ENCODE data around the gene CIT.
A peak's percentile ranks its signal among the peaks of the same experiment; 100 is the strongest.
"Not testable (repeated sequence)": the region's sequence is repeated elsewhere in the genome, so short reads cannot be mapped to it uniquely, and the experiment has no call there.

Gene CIT

GRCh38 chr12:119876761-119877638 is at the start of gene CIT:
Gene CIT, minus strand, starts transcription at chr12:119877320. Its CDS starts 1,152 bp downstream, at chr12:119876168.
- in situ Hi-C loops (cut with MboI; ENCODE audit: low pct_unique_long_range_greater_than_20kb, low sequenced_read_pairs) = no loop called here
- peak; percentile 97 for DNase-seq

GRCh38 chr12:119925269-119925668 is 48.1 kb upstream of the CIT start:
- in situ Hi-C loops (cut with MboI; ENCODE audit: low pct_unique_long_range_greater_than_20kb, low sequenced_read_pairs) = no loop called here
- no peak for DNase-seq

GRCh38 chr12:119920064-119920463 is 42.9 kb upstream of the CIT start:
- DNase-seq = no peak
- in situ Hi-C loops (cut with MboI; ENCODE audit: low pct_unique_long_range_greater_than_20kb, low sequenced_read_pairs) = no loop called here

- DNase-seq = no peak
- in situ Hi-C loops (cut with MboI; ENCODE audit: low pct_unique_long_range_greater_than_20kb, low sequenced_read_pairs) = no loop called here
Measured at GRCh38 chr12:119915894-119916510, 38.9 kb upstream of the CIT start.

GRCh38 chr12:119914666-119915065 is 37.5 kb upstream of the CIT start:
- DNase-seq = no peak
- in situ Hi-C loops (cut with MboI; ENCODE audit: low pct_unique_long_range_greater_than_20kb, low sequenced_read_pairs) = no loop called here

- no peak for DNase-seq
- in situ Hi-C loops (cut with MboI; ENCODE audit: low pct_unique_long_range_greater_than_20kb, low sequenced_read_pairs) = no loop called here
Measured at GRCh38 chr12:119913536-119914330, 36.6 kb upstream of the CIT start.

- in situ Hi-C loops (cut with MboI; ENCODE audit: low pct_unique_long_range_greater_than_20kb, low sequenced_read_pairs) = no loop called here
- no peak for DNase-seq
Measured at GRCh38 chr12:119911182-119911581, 34.1 kb upstream of the CIT start.

- no peak for DNase-seq
- in situ Hi-C loops (cut with MboI; ENCODE audit: low pct_unique_long_range_greater_than_20kb, low sequenced_read_pairs) = no loop called here
Measured at GRCh38 chr12:119910586-119910985, 33.5 kb upstream of the CIT start.

- in situ Hi-C loops (cut with MboI; ENCODE audit: low pct_unique_long_range_greater_than_20kb, low sequenced_read_pairs) = no loop called here
Measured at GRCh38 chr12:119902084-119902509, 25.0 kb upstream of the CIT start.

GRCh38 chr12:119901670-119902069 is 24.6 kb upstream of the CIT start:
- no peak for DNase-seq
- in situ Hi-C loops (cut with MboI; ENCODE audit: low pct_unique_long_range_greater_than_20kb, low sequenced_read_pairs) = no loop called here

More at GRCh38 chr12:119902084-119902509, 25.0 kb upstream of the CIT start:
- peak; percentile 88 for DNase-seq

- in situ Hi-C loops (cut with MboI; ENCODE audit: low pct_unique_long_range_greater_than_20kb, low sequenced_read_pairs) = no loop called here
- no peak for DNase-seq
Measured at GRCh38 chr12:119894916-119895315, 17.8 kb upstream of the CIT start.

- DNase-seq; in situ Hi-C loops (cut with MboI; ENCODE audit: low pct_unique_long_range_greater_than_20kb, low sequenced_read_pairs): not testable (repeated sequence)
Measured at GRCh38 chr12:119892611-119893010, 15.5 kb upstream of the CIT start.

- in situ Hi-C loops (cut with MboI; ENCODE audit: low pct_unique_long_range_greater_than_20kb, low sequenced_read_pairs) = no loop called here
- no peak for DNase-seq
Measured at GRCh38 chr12:119885549-119885948, 8.4 kb upstream of the CIT start.

GRCh38 chr12:119883791-119884190 is 6.7 kb upstream of the CIT start:
- DNase-seq; in situ Hi-C loops (cut with MboI; ENCODE audit: low pct_unique_long_range_greater_than_20kb, low sequenced_read_pairs): not testable (repeated sequence)

GRCh38 chr12:119883237-119883636 is 6.1 kb upstream of the CIT start:
- in situ Hi-C loops (cut with MboI; ENCODE audit: low pct_unique_long_range_greater_than_20kb, low sequenced_read_pairs) = no loop called here
- DNase-seq = no peak

GRCh38 chr12:119877639-119877948 is 474 bp upstream of the CIT start:
- in situ Hi-C loops (cut with MboI; ENCODE audit: low pct_unique_long_range_greater_than_20kb, low sequenced_read_pairs) = no loop called here
- DNase-seq = no peak

- DNase-seq = no peak
- in situ Hi-C loops (cut with MboI; ENCODE audit: low pct_unique_long_range_greater_than_20kb, low sequenced_read_pairs) = no loop called here
Measured at GRCh38 chr12:119870457-119870856, 6.7 kb downstream of the CIT start.

- DNase-seq = no peak
Measured at GRCh38 chr12:119869720-119870119, 7.4 kb downstream of the CIT start.

GRCh38 chr12:119868992-119869391 is 8.1 kb downstream of the CIT start:
- in situ Hi-C loops (cut with MboI; ENCODE audit: low pct_unique_long_range_greater_than_20kb, low sequenced_read_pairs) = no loop called here
- no peak for DNase-seq

More at GRCh38 chr12:119869720-119870119, 7.4 kb downstream of the CIT start:
- in situ Hi-C loops (cut with MboI; ENCODE audit: low pct_unique_long_range_greater_than_20kb, low sequenced_read_pairs) = no loop called here

- in situ Hi-C loops (cut with MboI; ENCODE audit: low pct_unique_long_range_greater_than_20kb, low sequenced_read_pairs) = no loop called here
Measured at GRCh38 chr12:119864591-119864990, 12.5 kb downstream of the CIT start.

More at GRCh38 chr12:119864591-119864990, 12.5 kb downstream of the CIT start:
- DNase-seq = no peak
